ENCODE data around the gene PCDHGA1.

DNA sequence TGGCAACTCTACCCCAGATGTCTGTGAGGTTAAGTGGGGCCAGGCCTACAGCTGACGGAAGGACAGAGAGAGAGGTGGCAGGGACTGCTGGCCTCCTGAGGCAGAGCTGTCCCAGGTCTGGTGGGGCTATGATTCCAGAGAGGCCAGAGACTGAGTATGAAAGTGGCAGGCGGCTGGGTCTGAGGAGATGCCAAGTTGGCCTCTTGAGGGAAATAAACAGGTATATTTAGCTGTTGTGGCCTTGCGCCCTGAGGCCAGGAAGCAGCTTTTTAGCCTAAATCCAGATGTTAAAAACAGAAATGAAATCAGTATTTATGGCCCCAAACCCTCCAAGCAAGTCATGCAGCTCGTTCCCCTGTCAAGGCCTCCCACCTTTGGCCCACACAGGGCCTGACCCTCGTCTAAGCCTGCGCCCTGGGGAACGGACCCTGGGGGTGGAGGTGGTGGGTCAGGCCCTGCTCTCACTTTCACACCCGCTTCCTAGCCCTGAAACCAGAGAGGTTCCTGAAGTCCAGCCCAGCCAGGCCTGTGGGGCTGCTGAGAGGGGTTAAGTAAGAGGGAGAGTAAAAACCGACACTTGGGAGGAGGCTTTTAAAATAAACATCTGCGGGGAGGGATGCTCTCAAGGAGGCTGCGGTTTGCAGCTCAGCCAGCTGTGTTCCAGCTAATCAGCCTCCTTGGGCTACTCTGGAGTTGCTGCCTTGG, 177.2 kb downstream of the PCDHGA1 start:
- TF ChIP-seq, protein P1, sequence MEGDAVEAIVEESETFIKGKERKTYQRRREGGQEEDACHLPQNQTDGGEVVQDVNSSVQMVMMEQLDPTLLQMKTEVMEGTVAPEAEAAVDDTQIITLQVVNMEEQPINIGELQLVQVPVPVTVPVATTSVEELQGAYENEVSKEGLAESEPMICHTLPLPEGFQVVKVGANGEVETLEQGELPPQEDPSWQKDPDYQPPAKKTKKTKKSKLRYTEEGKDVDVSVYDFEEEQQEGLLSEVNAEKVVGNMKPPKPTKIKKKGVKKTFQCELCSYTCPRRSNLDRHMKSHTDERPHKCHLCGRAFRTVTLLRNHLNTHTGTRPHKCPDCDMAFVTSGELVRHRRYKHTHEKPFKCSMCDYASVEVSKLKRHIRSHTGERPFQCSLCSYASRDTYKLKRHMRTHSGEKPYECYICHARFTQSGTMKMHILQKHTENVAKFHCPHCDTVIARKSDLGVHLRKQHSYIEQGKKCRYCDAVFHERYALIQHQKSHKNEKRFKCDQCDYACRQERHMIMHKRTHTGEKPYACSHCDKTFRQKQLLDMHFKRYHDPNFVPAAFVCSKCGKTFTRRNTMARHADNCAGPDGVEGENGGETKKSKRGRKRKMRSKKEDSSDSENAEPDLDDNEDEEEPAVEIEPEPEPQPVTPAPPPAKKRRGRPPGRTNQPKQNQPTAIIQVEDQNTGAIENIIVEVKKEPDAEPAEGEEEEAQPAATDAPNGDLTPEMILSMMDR (IDR thresholded peaks at IDR 0.05 in 4 of 5, conservative IDR thresholded peaks at IDR 0.05 in 1 of 5): no peak
- TF ChIP-seq POLR2A (IDR thresholded peaks at IDR 0.05): peak in 1 of 2 donors; percentile 8
